PFSK-1 (cell line): ENCODE measurements around the gene HES4.

Experiments
- FOXP2 ChIP-seq: optimal IDR thresholded peaks from 2 replicates; pipeline ENCODE3; 2011; ENCODE audit warnings: borderline replicate concordance, control low read depth, inconsistent platforms; ENCODE audit not compliant: insufficient read depth; ENCODE audit errors: extremely low read length, extremely low read depth
- POLR2AphosphoS5 ChIP-seq: IDR thresholded peaks from 2 replicates; pipeline ENCODE4 v1.6.1; 2012; ENCODE audit warnings: low read depth, mild to moderate bottlenecking, control low read depth, low read length, moderate library complexity
- SIN3A ChIP-seq: IDR thresholded peaks from 2 replicates; pipeline ENCODE4 v1.6.1; 2012; ENCODE audit warnings: mild to moderate bottlenecking, low read length, moderate library complexity, borderline replicate concordance; ENCODE audit not compliant: insufficient read depth
- TAF1 ChIP-seq: IDR thresholded peaks from 2 replicates; pipeline ENCODE4 v1.6.1; 2012; ENCODE audit warnings: low read length, control low read depth, borderline replicate concordance; ENCODE audit not compliant: insufficient read depth
- TF ChIP-seq, protein P1 (sequence below), 2 experiments: IDR thresholded peaks; 2 replicates each; pipeline versions ENCODE4 v1.6.1 to v1.8.0; 2011 to 2012; ENCODE audit warnings: low read depth in 2 of 2, low read length in 2 of 2, control low read depth in 1 of 2, inconsistent platforms in 1 of 2, mild to moderate bottlenecking in 1 of 2, moderate library complexity in 1 of 2; ENCODE audit not compliant: insufficient read depth in 1 of 2

- TF ChIP-seq, protein P1, sequence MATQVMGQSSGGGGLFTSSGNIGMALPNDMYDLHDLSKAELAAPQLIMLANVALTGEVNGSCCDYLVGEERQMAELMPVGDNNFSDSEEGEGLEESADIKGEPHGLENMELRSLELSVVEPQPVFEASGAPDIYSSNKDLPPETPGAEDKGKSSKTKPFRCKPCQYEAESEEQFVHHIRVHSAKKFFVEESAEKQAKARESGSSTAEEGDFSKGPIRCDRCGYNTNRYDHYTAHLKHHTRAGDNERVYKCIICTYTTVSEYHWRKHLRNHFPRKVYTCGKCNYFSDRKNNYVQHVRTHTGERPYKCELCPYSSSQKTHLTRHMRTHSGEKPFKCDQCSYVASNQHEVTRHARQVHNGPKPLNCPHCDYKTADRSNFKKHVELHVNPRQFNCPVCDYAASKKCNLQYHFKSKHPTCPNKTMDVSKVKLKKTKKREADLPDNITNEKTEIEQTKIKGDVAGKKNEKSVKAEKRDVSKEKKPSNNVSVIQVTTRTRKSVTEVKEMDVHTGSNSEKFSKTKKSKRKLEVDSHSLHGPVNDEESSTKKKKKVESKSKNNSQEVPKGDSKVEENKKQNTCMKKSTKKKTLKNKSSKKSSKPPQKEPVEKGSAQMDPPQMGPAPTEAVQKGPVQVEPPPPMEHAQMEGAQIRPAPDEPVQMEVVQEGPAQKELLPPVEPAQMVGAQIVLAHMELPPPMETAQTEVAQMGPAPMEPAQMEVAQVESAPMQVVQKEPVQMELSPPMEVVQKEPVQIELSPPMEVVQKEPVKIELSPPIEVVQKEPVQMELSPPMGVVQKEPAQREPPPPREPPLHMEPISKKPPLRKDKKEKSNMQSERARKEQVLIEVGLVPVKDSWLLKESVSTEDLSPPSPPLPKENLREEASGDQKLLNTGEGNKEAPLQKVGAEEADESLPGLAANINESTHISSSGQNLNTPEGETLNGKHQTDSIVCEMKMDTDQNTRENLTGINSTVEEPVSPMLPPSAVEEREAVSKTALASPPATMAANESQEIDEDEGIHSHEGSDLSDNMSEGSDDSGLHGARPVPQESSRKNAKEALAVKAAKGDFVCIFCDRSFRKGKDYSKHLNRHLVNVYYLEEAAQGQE (IDR thresholded peaks at IDR 0.05; ENCODE audit: insufficient read depth in 1 of 2, low read depth in 2 of 2, low read length in 2 of 2) = no peak
- TF ChIP-seq SIN3A (no peak), TAF1 (no peak), POLR2AphosphoS5 (no peak), FOXP2 (no peak)
Observed at GRCh38 chr1:1047407-1047806, 47.5 kb upstream of the HES4 start.
